H9 (cell line): Measurements from ENCODE around the gene PRCD. TPM values are rescaled to one million over a fixed set of nuclear protein-coding genes. Genes with fewer than 3 reads are reported as not detected.

Experiments
- DNase-seq: peaks from one replicate; pipeline ENCODE4 v3.0.0-alpha.2; 2017
- H2AFZ ChIP-seq: one replicate; pipeline ENCODE4 v1.6.1; 2013; ENCODE audit warnings: mild to moderate bottlenecking, low read length, control low read depth, moderate library complexity
- H2AK5ac ChIP-seq: 2 replicates; pipeline ENCODE4 v1.6.1; 2013; ENCODE audit warnings: low read length, control low read depth, mixed read lengths; ENCODE audit not compliant: insufficient read length
- H2BK120ac ChIP-seq: one replicate; pipeline ENCODE4 v1.6.1; 2013; ENCODE audit warnings: low read depth, mild to moderate bottlenecking, low read length, control low read depth, inconsistent platforms; ENCODE audit not compliant: poor library complexity, severe bottlenecking
- H2BK12ac ChIP-seq: 2 replicates; pipeline ENCODE4 v1.6.1; 2013; ENCODE audit warnings: low read length, control low read depth, mixed read lengths, low read depth; ENCODE audit not compliant: insufficient read length
- H2BK15ac ChIP-seq: 2 replicates; pipeline ENCODE4 v1.6.1; 2013; ENCODE audit warnings: low read depth, low read length, control low read depth
- H2BK20ac ChIP-seq: one replicate; pipeline ENCODE4 v1.6.1; 2013; ENCODE audit warnings: low read depth, mild to moderate bottlenecking, low read length, control low read depth, inconsistent platforms; ENCODE audit not compliant: poor library complexity, severe bottlenecking
- H2BK5ac ChIP-seq: 2 replicates; pipeline ENCODE4 v1.6.1; 2013; ENCODE audit warnings: low read length, control low read depth, mixed read lengths; ENCODE audit not compliant: insufficient read length
- H3K14ac ChIP-seq: 2 replicates; pipeline ENCODE4 v1.6.1; 2013; ENCODE audit warnings: low read length, control low read depth; ENCODE audit not compliant: insufficient read depth
- H3K18ac ChIP-seq: 2 replicates; pipeline ENCODE4 v1.6.1; 2013; ENCODE audit warnings: low read depth, mild to moderate bottlenecking, mixed read lengths, low read length, control low read depth; ENCODE audit not compliant: insufficient read length
- H3K23ac ChIP-seq: 2 replicates; pipeline ENCODE4 v1.6.1; 2013; ENCODE audit warnings: low read length, control low read depth, mixed read lengths, low read depth; ENCODE audit not compliant: insufficient read length
- H3K23me2 ChIP-seq: 2 replicates; pipeline ENCODE4 v1.6.1; 2013; ENCODE audit warnings: low read depth, mild to moderate bottlenecking, mixed read lengths, low read length, control low read depth; ENCODE audit not compliant: insufficient read length, poor library complexity, severe bottlenecking
- H3K27ac ChIP-seq: 2 replicates; pipeline ENCODE4 v1.5.1; 2013; ENCODE audit warnings: low read length, control low read depth, mixed read lengths, low read depth; ENCODE audit not compliant: insufficient read length
- H3K27me3 ChIP-seq: 2 replicates; pipeline ENCODE4 v1.6.1; 2013; ENCODE audit warnings: low read length, control low read depth, inconsistent platforms; ENCODE audit not compliant: insufficient read depth
- H3K4ac ChIP-seq: 2 replicates; pipeline ENCODE4 v1.6.1; 2013; ENCODE audit warnings: low read depth, mild to moderate bottlenecking, control low read depth, inconsistent platforms, low read length, moderate library complexity
- H3K4me1 ChIP-seq: 2 replicates; pipeline ENCODE4 v1.6.1; 2013; ENCODE audit warnings: low read length, control low read depth, inconsistent platforms; ENCODE audit not compliant: insufficient read depth
- H3K4me2 ChIP-seq: 2 replicates; pipeline ENCODE4 v1.6.1; 2013; ENCODE audit warnings: low read length, control low read depth, mixed read lengths; ENCODE audit not compliant: insufficient read length, insufficient read depth
- H3K56ac ChIP-seq: 2 replicates; pipeline ENCODE4 v1.6.1; 2013; ENCODE audit warnings: low read depth, mild to moderate bottlenecking, mixed read lengths, low read length, control low read depth; ENCODE audit not compliant: insufficient read length
- H3K79me1 ChIP-seq: 2 replicates; pipeline ENCODE4 v1.6.1; 2013; ENCODE audit warnings: low read depth, mild to moderate bottlenecking, moderate library complexity, low read length, control low read depth, inconsistent platforms; ENCODE audit not compliant: insufficient read depth, poor library complexity, severe bottlenecking
- H3K79me2 ChIP-seq: 2 replicates; pipeline ENCODE4 v1.6.1; 2013; ENCODE audit warnings: low read length, control low read depth, inconsistent platforms; ENCODE audit not compliant: insufficient read depth
- H3K9ac ChIP-seq: 2 replicates; pipeline ENCODE4 v1.6.1; 2013; ENCODE audit warnings: low read length, control low read depth, mixed read lengths; ENCODE audit not compliant: insufficient read length; ENCODE audit errors: extremely low read depth
- H3K9me3 ChIP-seq: one replicate; pipeline ENCODE4 v1.6.1; 2013; ENCODE audit warnings: low read depth, low read length, inconsistent platforms; ENCODE audit not compliant: control insufficient read depth
- H3T11ph ChIP-seq: one replicate; pipeline ENCODE4 v1.6.1; 2013; ENCODE audit warnings: mild to moderate bottlenecking, low read length, control low read depth, inconsistent platforms
- H4K20me1 ChIP-seq: one replicate; pipeline ENCODE4 v1.6.1; 2013; ENCODE audit not compliant: control insufficient read depth, insufficient read length, insufficient read depth
- H4K5ac ChIP-seq: 2 replicates; pipeline ENCODE4 v1.6.1; 2013; ENCODE audit warnings: low read depth, mild to moderate bottlenecking, mixed read lengths, low read length, control low read depth; ENCODE audit not compliant: insufficient read length
- H4K8ac ChIP-seq: replicated peaks from 2 replicates; pipeline ENCODE4 v1.6.1; 2013; ENCODE audit warnings: low read length, control low read depth, mixed read lengths, low read depth; ENCODE audit not compliant: insufficient read length
- H4K91ac ChIP-seq: 2 replicates; pipeline ENCODE4 v1.6.1; 2013; ENCODE audit warnings: low read depth, mild to moderate bottlenecking, moderate library complexity, mixed read lengths, low read length, control low read depth; ENCODE audit not compliant: insufficient read length
- H3K27ac Mint-ChIP-seq, 3 experiments: 2 replicates in 2 of 3; 3 replicates in 1 of 3; pipeline ENCODE4 v1.8.0; 2020 to 2021; ENCODE audit warnings: mixed read lengths in 3 of 3, mild to moderate bottlenecking in 1 of 3, moderate library complexity in 1 of 3
- H3K27me3 Mint-ChIP-seq: 2 replicates; pipeline ENCODE4 v1.8.0; 2021; ENCODE audit warnings: low read depth, mild to moderate bottlenecking, moderate library complexity, mixed read lengths
- H3K36me3 Mint-ChIP-seq, 3 experiments: 2 replicates in 2 of 3; 3 replicates in 1 of 3; pipeline ENCODE4 v1.8.0; 2020 to 2021; ENCODE audit warnings: low read depth in 3 of 3, mixed read lengths in 3 of 3; ENCODE audit not compliant: insufficient read depth in 1 of 3
- H3K4me1 Mint-ChIP-seq, 2 experiments: 2 replicates each; pipeline ENCODE4 v1.8.0; 2020; ENCODE audit warnings: mixed read lengths in 2 of 2
- H3K4me3 Mint-ChIP-seq, 2 experiments: 2 replicates in 1 of 2; 3 replicates in 1 of 2; pipeline ENCODE4 v1.8.0; 2020 to 2021; ENCODE audit warnings: mild to moderate bottlenecking in 2 of 2, mixed read lengths in 2 of 2, moderate library complexity in 1 of 2
- H3K9me3 Mint-ChIP-seq, 2 experiments: 2 replicates in 1 of 2; 3 replicates in 1 of 2; pipeline ENCODE4 v1.8.0; 2020; ENCODE audit warnings: mild to moderate bottlenecking in 2 of 2, mixed read lengths in 2 of 2, moderate library complexity in 1 of 2
- WGBS: extraction: QIAGEN DNeasy Blood & Tissue Kit; methylation state at CpG from one replicate; pipeline ENCODE4 v1.1.7; 2013; ENCODE audit warnings: missing lambda C conversion rate, low lambda C conversion rate, mixed read lengths; ENCODE audit not compliant: insufficient read length; ENCODE audit errors: extremely low coverage; 5-methylcytosine and 5-hydroxymethylcytosine counted together
- total RNA-seq: library from RNA; stranded (reverse); gene quantifications from 2 replicates; pipeline ENCODE4 v1.2.1, GENCODE V29; 2021
- TF ChIP-seq, protein P1 (sequence below): fragments of 200-600 bp; sonication (generic); conservative IDR thresholded peaks from 3 replicates; pipeline ENCODE4 v1.8.0; 2021; ENCODE audit warnings: antibody characterized with exemption, mild to moderate bottlenecking

PRCD gene
- total RNA-seq, 1 experiment from 2014 or later = 0.46 TPM

DNA sequence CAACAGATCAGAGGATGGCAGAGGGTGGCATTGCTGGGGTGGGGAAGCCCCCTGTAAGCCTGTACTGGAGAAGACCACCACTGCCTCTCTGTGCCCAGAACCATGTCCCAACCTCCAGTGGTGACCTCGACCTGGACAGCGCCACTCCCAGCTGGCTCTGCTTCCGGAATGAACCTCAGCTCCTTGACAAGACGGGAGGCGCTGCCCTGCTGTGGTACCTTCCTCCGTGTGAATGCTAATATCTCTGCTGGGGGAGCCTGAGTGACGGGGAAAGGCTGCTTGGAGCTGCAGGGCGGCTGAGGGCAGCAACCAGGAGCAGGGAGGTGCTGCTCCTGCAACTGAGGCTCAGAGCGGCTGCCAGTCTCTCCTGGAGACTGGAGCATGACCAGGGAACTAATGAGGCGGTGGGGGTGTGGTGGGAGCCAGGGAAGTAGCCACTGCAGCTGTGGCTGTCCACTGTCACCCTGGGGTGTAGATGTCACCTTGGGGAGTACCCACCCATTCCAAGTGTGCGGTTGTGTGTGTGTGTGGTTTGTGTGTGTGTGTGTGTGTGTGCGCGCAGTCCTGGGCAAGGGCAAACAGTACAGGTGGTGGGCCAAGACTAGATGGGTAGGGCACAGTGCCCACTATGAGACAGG lies 6.2 kb downstream of the PRCD start:
- no peaks in the 10 kb centered on the region for H3K9me3 ChIP-seq
- H3K27me3 ChIP-seq = no peaks in the 10 kb centered on the region
- H3K14ac ChIP-seq = no peak overlapping the region
- H3K23me2 ChIP-seq = no peaks in the 10 kb centered on the region
- Mint-ChIP-seq H3K27me3 (peaks cover 14% of the 10 kb centered on the region), H3K36me3 (no peaks in the 10 kb centered on the region), H3K9me3 (no peaks in the 10 kb centered on the region), H3K4me1 (peaks cover 28 to 29% of the 10 kb centered on the region in 2 experiments), H3K27ac (no peak overlapping the region; a peak in 1 of 7 replicates), H3K4me3 (no peak overlapping the region; a peak in 1 of 5 replicates)
- H4K20me1 ChIP-seq = no peaks in the 10 kb centered on the region
- H3K79me2 ChIP-seq = no peaks in the 10 kb centered on the region
- no peak overlapping the region for H4K8ac ChIP-seq
- H3K4me2 ChIP-seq = no peak overlapping the region
- TF ChIP-seq, protein P1, sequence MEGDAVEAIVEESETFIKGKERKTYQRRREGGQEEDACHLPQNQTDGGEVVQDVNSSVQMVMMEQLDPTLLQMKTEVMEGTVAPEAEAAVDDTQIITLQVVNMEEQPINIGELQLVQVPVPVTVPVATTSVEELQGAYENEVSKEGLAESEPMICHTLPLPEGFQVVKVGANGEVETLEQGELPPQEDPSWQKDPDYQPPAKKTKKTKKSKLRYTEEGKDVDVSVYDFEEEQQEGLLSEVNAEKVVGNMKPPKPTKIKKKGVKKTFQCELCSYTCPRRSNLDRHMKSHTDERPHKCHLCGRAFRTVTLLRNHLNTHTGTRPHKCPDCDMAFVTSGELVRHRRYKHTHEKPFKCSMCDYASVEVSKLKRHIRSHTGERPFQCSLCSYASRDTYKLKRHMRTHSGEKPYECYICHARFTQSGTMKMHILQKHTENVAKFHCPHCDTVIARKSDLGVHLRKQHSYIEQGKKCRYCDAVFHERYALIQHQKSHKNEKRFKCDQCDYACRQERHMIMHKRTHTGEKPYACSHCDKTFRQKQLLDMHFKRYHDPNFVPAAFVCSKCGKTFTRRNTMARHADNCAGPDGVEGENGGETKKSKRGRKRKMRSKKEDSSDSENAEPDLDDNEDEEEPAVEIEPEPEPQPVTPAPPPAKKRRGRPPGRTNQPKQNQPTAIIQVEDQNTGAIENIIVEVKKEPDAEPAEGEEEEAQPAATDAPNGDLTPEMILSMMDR = no peak
- H2BK15ac ChIP-seq = no peak overlapping the region
- no CpG with 5 or more reads among the region's 13 CpGs for WGBS
- no peak overlapping the region for H4K5ac ChIP-seq
- no peak overlapping the region for H3T11ph ChIP-seq
- no peak for DNase-seq
- no peak overlapping the region for H2AK5ac ChIP-seq
- no peak overlapping the region for H2BK12ac ChIP-seq
- no peaks in the 10 kb centered on the region for H3K79me1 ChIP-seq
- no peak overlapping the region for H2BK120ac ChIP-seq
- H3K4me1 ChIP-seq = peaks cover 2% of the 10 kb centered on the region; the same call in 1 of the 2 replicates
- H2AFZ ChIP-seq = no peak overlapping the region
- no peak overlapping the region for H3K9ac ChIP-seq
- no peak overlapping the region for H3K56ac ChIP-seq
- no peak overlapping the region for H3K23ac ChIP-seq
- H2BK20ac ChIP-seq = no peak overlapping the region
- no peak overlapping the region for H3K18ac ChIP-seq
- no peak overlapping the region for H2BK5ac ChIP-seq
- H3K27ac ChIP-seq = no peak overlapping the region
- H3K4ac ChIP-seq = no peak overlapping the region
- no peak overlapping the region for H4K91ac ChIP-seq
